ENCODE results near the gene CDKAL1.

The CDKAL1 gene

DNA sequence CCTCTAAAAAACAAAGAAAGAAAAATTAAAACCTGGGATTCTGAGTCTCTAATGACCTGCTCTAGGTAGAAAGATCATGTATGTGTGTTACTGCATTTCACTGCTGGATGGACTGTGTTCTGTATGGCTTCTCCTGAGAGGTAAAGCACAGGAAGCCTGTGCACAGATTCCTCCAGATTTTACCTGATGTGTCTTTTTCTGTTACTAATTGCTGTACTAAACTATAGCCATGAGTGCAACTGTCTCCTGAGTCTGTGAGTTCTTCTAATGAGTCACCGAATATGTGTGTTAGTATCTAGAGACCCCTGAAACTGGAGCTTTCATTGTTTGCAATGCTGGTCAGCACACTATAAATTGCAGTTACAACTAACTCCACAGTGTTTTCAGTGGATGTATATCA lies 270.8 kb downstream of the CDKAL1 start:
- no peak overlapping the region for H3K4me3 ChIP-seq (ENCODE audit: low read depth, low read length)
- TF ChIP-seq, protein P1, sequence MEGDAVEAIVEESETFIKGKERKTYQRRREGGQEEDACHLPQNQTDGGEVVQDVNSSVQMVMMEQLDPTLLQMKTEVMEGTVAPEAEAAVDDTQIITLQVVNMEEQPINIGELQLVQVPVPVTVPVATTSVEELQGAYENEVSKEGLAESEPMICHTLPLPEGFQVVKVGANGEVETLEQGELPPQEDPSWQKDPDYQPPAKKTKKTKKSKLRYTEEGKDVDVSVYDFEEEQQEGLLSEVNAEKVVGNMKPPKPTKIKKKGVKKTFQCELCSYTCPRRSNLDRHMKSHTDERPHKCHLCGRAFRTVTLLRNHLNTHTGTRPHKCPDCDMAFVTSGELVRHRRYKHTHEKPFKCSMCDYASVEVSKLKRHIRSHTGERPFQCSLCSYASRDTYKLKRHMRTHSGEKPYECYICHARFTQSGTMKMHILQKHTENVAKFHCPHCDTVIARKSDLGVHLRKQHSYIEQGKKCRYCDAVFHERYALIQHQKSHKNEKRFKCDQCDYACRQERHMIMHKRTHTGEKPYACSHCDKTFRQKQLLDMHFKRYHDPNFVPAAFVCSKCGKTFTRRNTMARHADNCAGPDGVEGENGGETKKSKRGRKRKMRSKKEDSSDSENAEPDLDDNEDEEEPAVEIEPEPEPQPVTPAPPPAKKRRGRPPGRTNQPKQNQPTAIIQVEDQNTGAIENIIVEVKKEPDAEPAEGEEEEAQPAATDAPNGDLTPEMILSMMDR (IDR thresholded peaks at IDR 0.05; ENCODE audit: borderline replicate concordance, insufficient read depth, low read depth, low read length): no peak

DNA sequence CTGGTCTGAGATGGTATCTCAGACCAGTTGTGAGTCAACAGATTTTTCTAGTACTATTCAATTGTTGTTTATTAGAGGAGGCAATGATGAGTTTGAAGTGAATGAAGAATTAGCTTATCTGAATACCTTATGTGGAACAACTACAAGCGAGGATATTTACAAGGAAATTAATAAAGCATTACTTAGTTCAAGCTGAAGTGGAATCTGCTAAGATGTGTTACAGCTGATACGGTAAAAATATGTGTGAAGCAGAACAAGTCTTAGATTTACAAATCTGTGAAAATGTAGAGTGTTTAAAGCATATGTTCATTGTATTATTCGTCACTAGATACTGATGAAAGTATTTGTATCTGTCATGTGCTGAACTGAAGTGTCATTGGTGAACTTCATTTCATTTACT lies 272.4 kb downstream of the CDKAL1 start:
- no peak overlapping the region for H3K4me3 ChIP-seq (ENCODE audit: low read depth, low read length)
- TF ChIP-seq, protein P1 (IDR thresholded peaks at IDR 0.05; ENCODE audit: borderline replicate concordance, insufficient read depth, low read depth, low read length): no peak

DNA sequence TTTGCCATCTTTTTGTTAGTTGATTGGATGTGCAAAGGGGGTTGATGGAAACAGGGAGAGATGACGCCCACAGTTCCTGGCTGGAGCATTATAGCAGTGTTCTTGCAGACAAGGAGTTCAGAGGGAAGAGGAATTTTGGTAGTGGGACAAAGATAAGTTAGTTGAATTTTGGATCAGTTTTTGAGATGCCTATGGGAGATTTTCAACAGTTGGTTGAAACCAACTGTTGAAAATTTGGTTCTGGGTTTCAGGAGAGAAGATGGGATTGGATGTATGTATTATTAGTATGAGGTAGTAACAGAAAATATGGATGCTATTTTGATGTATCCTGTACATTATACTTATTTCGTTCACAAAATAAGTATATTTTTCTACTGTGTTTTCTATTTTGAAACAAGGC lies 274.2 kb downstream of the CDKAL1 start:
- H3K4me3 ChIP-seq (ENCODE audit: low read depth, low read length): no peak overlapping the region
- TF ChIP-seq, protein P1 (IDR thresholded peaks at IDR 0.05; ENCODE audit: borderline replicate concordance, insufficient read depth, low read depth, low read length): no peak

DNA sequence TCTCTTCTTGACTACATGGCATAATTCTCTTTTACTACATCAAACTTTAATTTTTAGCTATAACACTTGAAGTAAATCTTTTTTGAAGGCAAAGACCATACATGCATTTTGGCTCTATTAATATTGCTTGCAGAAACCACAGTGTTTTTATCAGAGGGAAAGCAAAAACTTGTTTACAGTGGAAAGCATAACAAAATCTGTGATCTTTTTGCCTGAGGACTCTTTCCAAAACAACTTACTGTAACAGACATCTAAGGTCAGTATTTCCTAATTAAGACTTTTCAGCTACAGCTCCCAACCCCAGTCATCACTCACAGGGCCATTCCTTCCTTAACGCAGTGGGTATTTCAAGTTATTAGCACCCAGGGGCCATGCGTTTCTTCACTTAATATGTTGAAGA lies 274.7 kb downstream of the CDKAL1 start:
- H3K4me3 ChIP-seq (ENCODE audit: low read depth, low read length): no peak overlapping the region
- TF ChIP-seq, protein P1 (IDR thresholded peaks at IDR 0.05; ENCODE audit: borderline replicate concordance, insufficient read depth, low read depth, low read length): no peak

DNA sequence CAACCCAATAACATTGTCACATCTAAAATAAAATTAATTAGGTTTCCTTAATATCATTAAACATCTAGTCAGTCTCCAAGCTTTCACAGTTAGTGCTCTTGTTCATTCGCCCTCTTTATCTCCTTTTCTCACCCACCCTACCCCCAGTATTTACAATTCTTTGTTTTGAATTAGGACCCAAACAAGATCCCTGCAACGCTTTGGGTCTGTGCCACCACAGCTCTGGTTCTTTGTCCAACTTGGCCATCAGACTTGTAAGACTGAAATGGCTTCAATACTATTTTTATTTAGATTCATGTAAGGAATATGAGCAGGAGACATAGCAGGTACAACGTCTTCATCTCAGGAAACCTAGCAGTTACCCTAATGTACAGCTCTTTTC lies 276.5 kb downstream of the CDKAL1 start:
- TF ChIP-seq, protein P1 (IDR thresholded peaks at IDR 0.05; ENCODE audit: borderline replicate concordance, insufficient read depth, low read depth, low read length): no peak
- no peak overlapping the region for H3K4me3 ChIP-seq (ENCODE audit: low read depth, low read length)

DNA sequence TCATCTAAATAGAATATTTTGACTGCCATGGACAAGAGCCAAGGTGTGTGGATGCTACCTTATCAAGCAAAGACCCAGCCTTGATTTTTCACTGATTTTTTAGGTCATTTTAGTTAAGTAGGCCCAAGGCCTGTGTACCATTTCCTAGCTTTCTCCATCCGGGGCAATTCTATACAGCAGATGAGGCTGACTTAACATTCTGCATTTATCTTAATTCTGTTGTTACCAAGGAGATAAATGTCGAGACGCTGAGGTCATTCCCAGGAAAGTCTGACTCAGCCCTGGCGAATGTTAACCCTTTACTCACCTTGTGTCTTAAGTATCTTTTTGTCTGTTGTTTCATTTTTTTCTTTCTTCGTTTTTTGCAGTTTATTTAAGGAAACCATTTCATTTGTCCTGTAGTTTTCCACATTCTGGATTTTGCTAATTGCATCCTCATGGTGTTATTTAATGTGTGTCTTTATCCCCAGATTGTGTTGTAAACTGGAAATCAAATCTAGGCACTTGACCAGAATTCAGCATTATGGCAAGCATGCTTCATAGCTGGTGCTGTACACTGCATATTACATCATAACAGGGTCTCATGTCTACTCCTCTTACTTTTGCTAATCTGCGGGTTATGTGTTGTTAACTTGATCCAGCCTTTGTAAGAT lies 277.0 kb downstream of the CDKAL1 start:
- TF ChIP-seq, protein P1 (IDR thresholded peaks at IDR 0.05; ENCODE audit: borderline replicate concordance, insufficient read depth, low read depth, low read length): no peak
- no peak overlapping the region for H3K4me3 ChIP-seq (ENCODE audit: low read depth, low read length)

DNA sequence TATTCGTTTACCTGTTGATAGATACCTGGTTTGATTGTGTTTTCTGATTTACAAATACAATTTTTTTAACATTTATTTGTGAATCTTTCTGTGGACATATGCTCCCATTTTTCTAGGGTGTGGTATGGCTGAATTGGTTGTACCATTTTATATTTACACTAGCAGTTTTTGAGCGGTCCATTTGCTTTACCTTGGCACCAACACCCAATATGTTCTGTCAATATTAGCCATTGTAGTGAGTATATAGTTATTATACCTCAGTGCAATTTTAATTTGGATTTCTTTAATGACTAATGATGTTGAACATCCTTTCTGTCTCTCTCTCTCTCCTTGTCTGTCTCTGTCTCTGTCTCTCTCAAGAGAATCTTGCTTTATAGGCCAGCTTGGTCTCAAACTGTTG lies 278.5 kb downstream of the CDKAL1 start:
- no peak overlapping the region for H3K4me3 ChIP-seq (ENCODE audit: low read depth, low read length)
- TF ChIP-seq, protein P1 (IDR thresholded peaks at IDR 0.05; ENCODE audit: borderline replicate concordance, insufficient read depth, low read depth, low read length): no peak
